HCT116 (cell line): ENCODE data around the gene TFB2M.

ENCODE experiments used
- EZH2 ChIP-seq: fragments of 200-600 bp; sonication (generic); IDR thresholded peaks from 2 replicates; pipeline ENCODE4 v1.6.1; 2017; ENCODE audit warnings: antibody characterized with exemption, mixed run types
- POLR2A ChIP-seq: IDR thresholded peaks from 2 replicates; pipeline ENCODE4 v1.7.0; 2011; ENCODE audit warnings: borderline replicate concordance; ENCODE audit not compliant: insufficient read depth, insufficient read length; ENCODE audit errors: extremely low read depth
- POLR2AphosphoS5 ChIP-seq: IDR thresholded peaks from 2 replicates; pipeline ENCODE4 v1.6.1; 2011; ENCODE audit warnings: mild to moderate bottlenecking, low read depth, low read length, moderate library complexity
- RAD21 ChIP-seq: IDR thresholded peaks from 2 replicates; pipeline ENCODE4 v1.6.1; 2012; ENCODE audit warnings: low read depth, mild to moderate bottlenecking
- SRF ChIP-seq: IDR thresholded peaks from 2 replicates; pipeline ENCODE4 v1.6.1; 2012; ENCODE audit warnings: low read depth
- TCF7L2 ChIP-seq: IDR thresholded peaks from 2 replicates; pipeline ENCODE4 v1.7.0; 2011; ENCODE audit warnings: borderline replicate concordance, inconsistent platforms; ENCODE audit not compliant: insufficient read depth, insufficient read length; ENCODE audit errors: extremely low read depth
- YY1 ChIP-seq: IDR thresholded peaks from 2 replicates; pipeline ENCODE4 v1.6.1; 2011; ENCODE audit warnings: low read length, low read depth, moderate library complexity, mild to moderate bottlenecking; ENCODE audit not compliant: insufficient replicate concordance; ENCODE audit errors: extremely low read depth
- ZNF274 ChIP-seq: fragments of 200-500 bp; sonication (Bioruptor generic); IDR thresholded peaks from 2 replicates; pipeline ENCODE4 v1.6.1; 2014; ENCODE audit warnings: mild to moderate bottlenecking, low read depth, low read length, inconsistent platforms
- TF ChIP-seq, protein P1 (sequence below), 3 experiments: fragments of 200-600 bp in 1 of 3; sonication (generic) in 1 of 3; IDR thresholded peaks in 2 of 3; conservative IDR thresholded peaks in 1 of 3; 2 replicates each; pipeline ENCODE4 v1.5.1; 2012 to 2017; ENCODE audit warnings: low read depth in 2 of 3, low read length in 2 of 3, antibody characterized with exemption in 1 of 3, borderline replicate concordance in 1 of 3, control low read depth in 1 of 3, mild to moderate bottlenecking in 1 of 3, mixed read lengths in 1 of 3, mixed run types in 1 of 3, moderate library complexity in 1 of 3; ENCODE audit not compliant: insufficient read depth in 1 of 3

DNA sequence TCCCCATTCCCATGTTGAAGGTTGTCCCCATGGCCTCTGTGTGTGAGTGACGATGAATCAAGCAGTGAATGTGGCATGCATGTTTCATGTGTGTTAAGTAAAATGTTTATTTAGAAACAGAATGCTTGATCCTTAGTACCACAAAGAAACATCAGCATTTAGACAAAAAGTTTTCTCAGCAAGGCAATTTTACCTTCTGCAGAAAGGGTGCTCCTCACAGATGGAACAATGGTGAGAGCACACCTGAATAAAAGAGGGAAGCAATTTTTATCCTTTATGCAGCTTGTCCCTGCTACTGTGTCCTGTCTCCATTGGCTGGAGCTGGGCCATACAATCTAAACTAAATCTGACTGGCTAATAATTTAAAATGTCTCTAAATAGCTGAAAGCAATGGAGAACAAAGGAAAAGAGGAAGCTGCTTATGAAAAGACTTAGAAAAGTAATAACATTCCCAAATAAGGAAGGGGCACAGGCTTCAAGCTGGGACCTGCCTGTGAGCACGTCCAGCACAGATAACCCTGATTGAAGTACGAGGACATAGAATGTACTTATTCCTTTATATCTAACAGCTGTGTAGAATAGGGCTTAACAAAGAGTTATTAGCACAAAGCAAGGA is 50.6 kb downstream of the TFB2M start:
- TF ChIP-seq, protein P1, sequence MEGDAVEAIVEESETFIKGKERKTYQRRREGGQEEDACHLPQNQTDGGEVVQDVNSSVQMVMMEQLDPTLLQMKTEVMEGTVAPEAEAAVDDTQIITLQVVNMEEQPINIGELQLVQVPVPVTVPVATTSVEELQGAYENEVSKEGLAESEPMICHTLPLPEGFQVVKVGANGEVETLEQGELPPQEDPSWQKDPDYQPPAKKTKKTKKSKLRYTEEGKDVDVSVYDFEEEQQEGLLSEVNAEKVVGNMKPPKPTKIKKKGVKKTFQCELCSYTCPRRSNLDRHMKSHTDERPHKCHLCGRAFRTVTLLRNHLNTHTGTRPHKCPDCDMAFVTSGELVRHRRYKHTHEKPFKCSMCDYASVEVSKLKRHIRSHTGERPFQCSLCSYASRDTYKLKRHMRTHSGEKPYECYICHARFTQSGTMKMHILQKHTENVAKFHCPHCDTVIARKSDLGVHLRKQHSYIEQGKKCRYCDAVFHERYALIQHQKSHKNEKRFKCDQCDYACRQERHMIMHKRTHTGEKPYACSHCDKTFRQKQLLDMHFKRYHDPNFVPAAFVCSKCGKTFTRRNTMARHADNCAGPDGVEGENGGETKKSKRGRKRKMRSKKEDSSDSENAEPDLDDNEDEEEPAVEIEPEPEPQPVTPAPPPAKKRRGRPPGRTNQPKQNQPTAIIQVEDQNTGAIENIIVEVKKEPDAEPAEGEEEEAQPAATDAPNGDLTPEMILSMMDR (IDR thresholded peaks at IDR 0.05 in 2 of 3, conservative IDR thresholded peaks at IDR 0.05 in 1 of 3; ENCODE audit: borderline replicate concordance in 1 of 3, insufficient read depth in 1 of 3, low read depth in 2 of 3, low read length in 2 of 3), result no peak
- TF ChIP-seq TCF7L2, result no peak
- TF ChIP-seq YY1, result no peak
- no peak for TF ChIP-seq POLR2AphosphoS5
- TF ChIP-seq POLR2A, result no peak
- TF ChIP-seq SRF, result no peak
- no peak for TF ChIP-seq RAD21
- TF ChIP-seq ZNF274, result no peak
- no peak for TF ChIP-seq EZH2
